Measurements from ENCODE around the gene ZFP1. TPM values are rescaled to one million over a fixed set of nuclear protein-coding genes. Genes with fewer than 3 reads are reported as not detected.

Gene ZFP1
- total and polyA plus RNA-seq, 5 donors, result 3.8 to 11.2 (median 8.7) TPM

DNA sequence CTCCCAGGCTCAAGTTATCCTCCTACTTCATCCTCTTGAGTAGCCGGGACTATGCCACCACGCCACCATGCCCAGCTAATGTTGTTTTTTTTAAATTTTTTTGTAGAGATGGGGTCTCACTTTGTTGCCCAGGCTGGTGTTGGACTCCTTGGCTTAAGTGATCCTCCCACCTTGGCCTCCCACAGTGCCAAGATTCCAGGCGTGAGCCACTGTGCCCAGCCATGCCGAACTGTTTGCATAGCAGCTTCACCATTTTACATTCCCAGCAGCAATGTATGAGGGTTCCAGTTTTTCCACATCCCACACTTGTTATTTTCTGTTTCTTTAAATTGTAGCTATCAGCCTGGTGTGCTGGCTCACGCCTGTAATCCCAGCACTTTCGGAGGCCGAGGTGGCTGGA is 68.3 kb downstream of the ZFP1 start:
- no peak overlapping the region for H3K27ac ChIP-seq (ENCODE audit: low read length)
- no peaks in the 10 kb centered on the region for H3K4me1 ChIP-seq (ENCODE audit: control insufficient read depth, insufficient read depth, low read length)
- 83% methylated on average over 7 of the region's 7 CpGs for WGBS
- H3K9me3 ChIP-seq (ENCODE audit: control insufficient read depth, low read length), result no peaks in the 10 kb centered on the region
- ATAC-seq, result no peak
- intact Hi-C loops (cut with DNase I), result no loop called here
- H3K27me3 ChIP-seq (ENCODE audit: control insufficient read depth, insufficient read depth), result no peaks in the 10 kb centered on the region
- H3K4me3 ChIP-seq (ENCODE audit: low read length), result no peak overlapping the region
- no peak for DNase-seq

DNA sequence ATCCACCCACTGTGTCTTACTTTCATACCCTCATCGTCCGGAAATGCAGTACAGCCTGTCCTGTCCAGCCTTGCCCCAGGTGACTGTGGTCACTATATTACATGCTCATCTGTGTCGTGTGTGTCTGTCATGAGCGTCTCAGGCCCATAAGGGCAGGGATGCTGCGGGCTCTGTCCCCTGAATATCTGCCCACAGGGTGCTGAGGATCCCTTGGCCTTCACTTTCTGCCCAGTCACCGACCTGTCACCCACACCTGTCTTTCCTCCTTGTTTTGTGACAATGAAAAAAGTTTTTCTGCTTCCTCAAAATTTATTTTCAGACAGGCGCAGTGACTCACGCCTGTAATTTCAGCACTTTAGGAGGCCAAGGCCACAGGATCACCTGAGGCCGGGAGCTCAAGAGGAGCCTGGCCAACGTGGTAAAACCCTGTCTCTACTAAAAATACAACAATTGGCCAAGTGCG is 69.1 kb downstream of the ZFP1 start:
- H3K4me3 ChIP-seq (ENCODE audit: low read length), result no peak overlapping the region
- intact Hi-C loops (cut with DNase I), result no loop called here
- no peaks in the 10 kb centered on the region for H3K4me1 ChIP-seq (ENCODE audit: control insufficient read depth, insufficient read depth, low read length)
- ATAC-seq (no peak), DNase-seq (no peak)
- 91% methylated on average over 11 of the region's 11 CpGs for WGBS
- H3K27me3 ChIP-seq (ENCODE audit: control insufficient read depth, insufficient read depth), result no peaks in the 10 kb centered on the region
- no peaks in the 10 kb centered on the region for H3K9me3 ChIP-seq (ENCODE audit: control insufficient read depth, low read length)
- no peak overlapping the region for H3K27ac ChIP-seq (ENCODE audit: low read length)

GRCh38 chr16:75218256-75219076 is 70.1 kb downstream of the ZFP1 start, which contains the start of gene CTRB1:
Gene CTRB1, plus strand, starts transcription at chr16:75218988. Its CDS starts 20 bp downstream, at chr16:75219008.
- WGBS, result 86% methylated on average over 19 of the region's 19 CpGs
- H3K4me3 ChIP-seq (ENCODE audit: low read length), result no peak within 1 kb of the TSS
- no peaks in the 10 kb centered on the region for H3K27me3 ChIP-seq (ENCODE audit: control insufficient read depth, insufficient read depth)
- DNase-seq, result no peak
- intact Hi-C loops (cut with DNase I), result no loop called here
- peak; percentile 15 to 25 for ATAC-seq
- H3K4me1 ChIP-seq (ENCODE audit: control insufficient read depth, insufficient read depth, low read length), result no peaks in the 10 kb centered on the region
- H3K27ac ChIP-seq (ENCODE audit: low read length), result no peak within 1 kb of the TSS
- H3K9me3 ChIP-seq (ENCODE audit: control insufficient read depth, low read length), result no peaks in the 10 kb centered on the region

- Histone ChIP-seq H3K27me3 (ENCODE audit: control insufficient read depth, insufficient read depth) (no peaks in the 10 kb centered on the region), H3K9me3 (ENCODE audit: control insufficient read depth, low read length) (no peaks in the 10 kb centered on the region), H3K4me3 (ENCODE audit: low read length) (no peak overlapping the region), H3K4me1 (ENCODE audit: control insufficient read depth, insufficient read depth, low read length) (no peaks in the 10 kb centered on the region), H3K27ac (ENCODE audit: low read length) (no peak overlapping the region)
- ATAC-seq (peak in 1 of 2 donors; percentile 6), DNase-seq (no peak)
- 81% methylated on average over 4 of the region's 4 CpGs for WGBS
- intact Hi-C loops (cut with DNase I), result no loop called here
These were observed 70.8 kb downstream of the ZFP1 start for GRCh38 chr16:75219088-75219487.

GRCh38 chr16:75219838-75220237 is 71.5 kb downstream of the ZFP1 start:
- Histone ChIP-seq H3K4me1 (ENCODE audit: control insufficient read depth, insufficient read depth, low read length) (no peaks in the 10 kb centered on the region), H3K27me3 (ENCODE audit: control insufficient read depth, insufficient read depth) (no peaks in the 10 kb centered on the region), H3K27ac (ENCODE audit: low read length) (no peak overlapping the region), H3K9me3 (ENCODE audit: control insufficient read depth, low read length) (no peaks in the 10 kb centered on the region), H3K4me3 (ENCODE audit: low read length) (no peak overlapping the region)
- intact Hi-C loops (cut with DNase I), result loop anchor here in 1 of 4 donors (2.0 kb wide), 1 partner anchor 17 kb away; no protein-coding TSS in a partner anchor
- 61% methylated on average over 5 of the region's 5 CpGs for WGBS
- ATAC-seq (no peak), DNase-seq (no peak)

Other genes with a start within 250 kb of the ZFP1 start
- 10 to 100 TPM; 35.0 to 62.3 (median 47.2) TPM for gene WDR59, start 163.4 kb upstream of the ZFP1 start, total RNA-seq
- 17.4 TPM for gene WDR59, start 163.4 kb upstream of the ZFP1 start, polyA plus RNA-seq
- gene ZNRF1, start 149.5 kb upstream of the ZFP1 start, total RNA-seq, result 10 to 100 TPM; 10.8 to 19.6 (median 13.7) TPM
- 10.7 TPM for gene ZNRF1, start 149.5 kb upstream of the ZFP1 start, polyA plus RNA-seq
- 10 to 100 TPM; 28.2 to 55.9 (median 39.5) TPM for gene LDHD, start 31.7 kb upstream of the ZFP1 start, total RNA-seq
- gene LDHD, start 31.7 kb upstream of the ZFP1 start, polyA plus RNA-seq, result 56.5 TPM
- gene CTRB2, start 58.6 kb downstream of the ZFP1 start, total RNA-seq, result 1 to 10 TPM in 1 of 4 donors, not detected in 3; 2.9 TPM
- gene CTRB2, start 58.6 kb downstream of the ZFP1 start, polyA plus RNA-seq, result 0.14 TPM
- under 1 TPM in 1 of 4 donors, not detected in 3; 0.62 TPM for gene CTRB1, start 70.5 kb downstream of the ZFP1 start, total RNA-seq
- gene CTRB1, start 70.5 kb downstream of the ZFP1 start, polyA plus RNA-seq, result 0.27 TPM
- 10 to 100 TPM; 58.1 to 68.8 (median 68.0) TPM for gene BCAR1, start 103.1 kb downstream of the ZFP1 start, total RNA-seq
- gene BCAR1, start 103.1 kb downstream of the ZFP1 start, polyA plus RNA-seq, result 53.1 TPM

All from right cardiac atrium (tissue), 5 donors.